Vagina (tissue), 2 donors: ENCODE measurements around the gene PDLIM4.
A peak's percentile ranks its signal among the peaks of the same experiment; 100 is the strongest.

Source experiments
- CTCF ChIP-seq, 3 experiments: fragments of 450-650 bp in 2 of 3; fragments of 200-600 bp in 1 of 3; sonication (generic) in 1 of 3; IDR thresholded peaks; one replicate each; pipeline ENCODE4 v1.5.1; 2017 to 2019; ENCODE audit warnings: antibody characterized with exemption in 3 of 3, mild to moderate bottlenecking in 2 of 3, moderate library complexity in 2 of 3
- POLR2A ChIP-seq, 2 donors: fragments of 450-650 bp; IDR thresholded peaks; one replicate each; pipeline ENCODE4 v1.6.1; 2017; ENCODE audit warnings: antibody characterized with exemption in 2 of 2, mild to moderate bottlenecking in 2 of 2, moderate library complexity in 2 of 2
- POLR2AphosphoS5 ChIP-seq, 2 donors: sonication (generic); formaldehyde crosslinking; IDR thresholded peaks; one replicate each; pipeline ENCODE4 v1.9.0; 2017; ENCODE audit warnings: antibody characterized with exemption in 2 of 2, mild to moderate bottlenecking in 2 of 2, low read depth in 1 of 2; ENCODE audit not compliant: insufficient read depth in 1 of 2

DNA sequence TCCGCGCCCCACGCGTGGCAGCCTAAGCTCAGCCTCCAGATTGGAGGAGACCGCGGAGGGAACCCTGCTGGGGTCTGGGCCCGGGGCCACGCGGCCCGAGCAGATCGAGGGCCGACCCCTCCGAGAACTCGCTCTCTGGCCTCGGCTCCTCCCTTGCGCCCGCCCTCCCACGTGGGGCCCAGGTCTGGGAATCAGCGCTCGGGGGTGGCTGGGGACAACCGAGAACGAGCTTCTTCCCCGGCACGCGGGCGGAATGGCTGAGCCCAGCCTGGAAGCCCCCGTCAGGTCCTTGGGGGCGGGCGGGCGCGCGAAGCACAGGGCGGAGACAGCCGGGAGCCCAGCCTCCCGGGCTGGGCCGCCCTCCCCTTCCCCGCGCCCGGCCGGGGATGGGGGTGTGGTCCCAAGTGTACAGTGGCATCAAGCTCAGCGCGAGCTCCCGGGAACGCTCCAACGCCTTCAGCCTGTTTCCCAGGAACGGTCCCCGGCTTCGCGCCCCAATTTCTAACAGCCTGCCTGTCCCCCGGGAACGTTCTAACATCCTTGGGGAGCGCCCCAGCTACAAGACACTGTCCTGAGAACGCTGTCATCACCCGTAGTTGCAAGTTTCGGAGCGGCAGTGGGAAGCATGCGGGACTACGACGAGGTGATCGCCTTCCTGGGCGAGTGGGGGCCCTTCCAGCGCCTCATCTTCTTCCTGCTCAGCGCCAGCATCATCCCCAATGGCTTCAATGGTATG lies 36.7 kb downstream of the PDLIM4 start, which contains the start of gene SLC22A4:
- TF ChIP-seq CTCF (IDR thresholded peaks at IDR 0.05) (peak in 1 of 3 experiments; percentile 2), POLR2A (IDR thresholded peaks at IDR 0.05) (peak in 1 of 2 donors; percentile 83), POLR2AphosphoS5 (IDR thresholded peaks at IDR 0.05; ENCODE audit: insufficient read depth in 1 of 2, low read depth in 1 of 2) (peak; percentile 10 to 97)
